GM12878 (cell line): ENCODE measurements around the gene DENND1A. TPM values are rescaled to one million over a fixed set of nuclear protein-coding genes. Genes with fewer than 3 reads are reported as not detected.

Experiments used
- ATAC-seq: fragments of 200-7000 bp; cut with Tn5 transposase; 3 replicates; pipeline ENCODE4 v1.9.1; 2020; ENCODE audit warnings: mild to moderate bottlenecking, moderate library complexity
- BruUV-seq: library from RNA; stranded (reverse); fragments of 400-500 nt; replicated peaks from 2 replicates; lab custom pipeline; 2021; lab: Mats Ljungman, UMichigan
- CTCF ChIA-PET: fragments of 300-600 bp; sonication (Branson Sonifier 250); formaldehyde crosslinking; extraction: SDS; loops from one replicate; lab custom pipeline; 2021; ENCODE audit warnings: inconsistent platforms; lab: Yijun Ruan, JAX
- POLR2A ChIA-PET: fragments of 350-600 bp; formaldehyde crosslinking; extraction: SDS; loops from one replicate; lab custom pipeline; 2021; ENCODE audit warnings: inconsistent platforms; lab: Charles Lee
- RAD21 ChIA-PET: fragments of 300-600 bp; sonication (Branson Sonifier 250); formaldehyde crosslinking; loops from one replicate; lab custom pipeline; 2023; ENCODE audit warnings: antibody characterized with exemption; ENCODE audit not compliant: unreplicated experiment; lab: Charles Lee
- SMC1A ChIA-PET: fragments of 300-600 bp; sonication (Branson Sonifier 250); formaldehyde crosslinking; loops from one replicate; lab custom pipeline; 2023; ENCODE audit not compliant: unreplicated experiment, uncharacterized antibody; lab: Charles Lee
- DNase-seq: peaks from one replicate; pipeline ENCODE4 v3.0.0-alpha.2; 2011; ENCODE audit warnings: low read depth, low spot score
- FAIRE-seq: peaks from 3 replicates; lab custom pipeline; 2011; peaks lifted over from hg19 to GRCh38; lab: Jason Lieb, UNC
- H2AFZ ChIP-seq: 2 replicates; pipeline ENCODE4 v1.6.0; 2011; ENCODE audit warnings: low read depth, low read length, control low read depth; ENCODE audit not compliant: control insufficient read depth
- H3K27ac ChIP-seq: 2 replicates; pipeline ENCODE4 v1.5.1; 2011; ENCODE audit warnings: control low read depth; ENCODE audit not compliant: control insufficient read depth, insufficient read depth
- H3K27me3 ChIP-seq, 2 experiments: replicated peaks in 1 of 2; 2 replicates each; pipeline versions ENCODE4 v1.6.0 to v1.6.1; 2011; ENCODE audit warnings: low read length in 1 of 2; ENCODE audit not compliant: control insufficient read depth in 2 of 2, insufficient read depth in 2 of 2
- H3K36me3 ChIP-seq, 2 experiments: 2 replicates each; pipeline ENCODE4 v1.5.1; 2011; ENCODE audit warnings: low read length in 1 of 2; ENCODE audit not compliant: control insufficient read depth in 2 of 2, insufficient read depth in 2 of 2
- H3K4me1 ChIP-seq: 2 replicates; pipeline ENCODE4 v1.6.1; 2011; ENCODE audit warnings: mild to moderate bottlenecking, low read length, moderate library complexity, mixed read lengths; ENCODE audit not compliant: control insufficient read depth, insufficient read depth
- H3K4me2 ChIP-seq: 2 replicates; pipeline ENCODE4 v1.6.0; 2011; ENCODE audit warnings: control low read depth; ENCODE audit not compliant: control insufficient read depth, insufficient read depth
- H3K4me3 ChIP-seq: fragments of 200-600 bp; sonication (generic); 2 replicates; pipeline ENCODE4 v1.5.1; 2016
- H3K79me2 ChIP-seq: 2 replicates; pipeline ENCODE4 v1.6.0; 2011; ENCODE audit warnings: low read length; ENCODE audit not compliant: control insufficient read depth, insufficient read depth
- H3K9ac ChIP-seq: 2 replicates; pipeline ENCODE4 v1.8.0; 2011; ENCODE audit warnings: low read length, control low read depth, mixed read lengths; ENCODE audit not compliant: control insufficient read depth, insufficient read depth
- H3K9me3 ChIP-seq: replicated peaks from 3 replicates; pipeline ENCODE4 v1.5.1; 2011; ENCODE audit warnings: mild to moderate bottlenecking, low read length; ENCODE audit not compliant: control insufficient read depth, insufficient read depth
- H4K20me1 ChIP-seq: 2 replicates; pipeline ENCODE4 v1.6.0; 2011; ENCODE audit not compliant: control insufficient read depth, insufficient read depth
- BHLHE40 ChIP-seq, 2 experiments: fragments of 450-650 bp in 1 of 2; IDR thresholded peaks; 2 replicates each; pipeline ENCODE4 v1.6.1; 2011 to 2017; ENCODE audit warnings: low read depth in 2 of 2, borderline replicate concordance in 1 of 2, improper control_type of control experiment in 1 of 2, low read length in 1 of 2, mild to moderate bottlenecking in 1 of 2
- DPF2 ChIP-seq: fragments of 450-650 bp; IDR thresholded peaks from 2 replicates; pipeline ENCODE4 v1.6.1; 2017; ENCODE audit warnings: mild to moderate bottlenecking
- E2F8 ChIP-seq: fragments of 450-650 bp; IDR thresholded peaks from 2 replicates; pipeline ENCODE4 v1.6.1; 2018; ENCODE audit warnings: mild to moderate bottlenecking, low read depth, moderate library complexity; ENCODE audit not compliant: partially characterized antibody
- FOS ChIP-seq: IDR thresholded peaks from 3 replicates; pipeline ENCODE4 v1.6.1; 2011; ENCODE audit warnings: borderline replicate concordance; ENCODE audit not compliant: insufficient read length; ENCODE audit errors: extremely low read depth
- JUNB ChIP-seq: IDR thresholded peaks from 2 replicates; pipeline ENCODE4 v1.6.1; 2016; ENCODE audit warnings: antibody characterized with exemption, mild to moderate bottlenecking
- MEF2A ChIP-seq: IDR thresholded peaks from 2 replicates; pipeline ENCODE4 v1.6.1; 2011; ENCODE audit warnings: low read depth, mild to moderate bottlenecking, low read length, moderate library complexity; ENCODE audit not compliant: insufficient read depth
- MEF2B ChIP-seq: fragments of 450-650 bp; IDR thresholded peaks from 2 replicates; pipeline ENCODE4 v1.6.1; 2018; ENCODE audit warnings: mild to moderate bottlenecking, moderate library complexity; ENCODE audit not compliant: partially characterized antibody, poor library complexity, severe bottlenecking
- MTA3 ChIP-seq: IDR thresholded peaks from 2 replicates; pipeline ENCODE4 v1.6.1; 2012; ENCODE audit warnings: low read length, inconsistent platforms, borderline replicate concordance
- NR2C1 ChIP-seq: fragments of 450-650 bp; IDR thresholded peaks from 2 replicates; pipeline ENCODE4 v1.6.1; 2017; ENCODE audit warnings: antibody characterized with exemption, mild to moderate bottlenecking, moderate library complexity
- RB1 ChIP-seq: fragments of 450-650 bp; formaldehyde crosslinking; IDR thresholded peaks from 2 replicates; pipeline ENCODE4 v1.6.1; 2017; ENCODE audit warnings: mild to moderate bottlenecking, borderline replicate concordance
- RCOR1 ChIP-seq: conservative IDR thresholded peaks from 2 replicates; pipeline ENCODE4 v1.6.1; 2012; ENCODE audit warnings: low read depth, low read length, improper control_type of control experiment
- SRF ChIP-seq, 2 experiments: IDR thresholded peaks; 2 replicates each; pipeline ENCODE4 v1.6.1; 2011; ENCODE audit warnings: low read depth in 2 of 2, low read length in 2 of 2, mild to moderate bottlenecking in 1 of 2, moderate library complexity in 1 of 2
- SUPT20H ChIP-seq: IDR thresholded peaks from 2 replicates; pipeline ENCODE4 v1.6.1; 2011; ENCODE audit warnings: low read depth, mild to moderate bottlenecking, low read length, moderate library complexity, borderline replicate concordance; ENCODE audit not compliant: control insufficient read depth
- TARDBP ChIP-seq: IDR thresholded peaks from 2 replicates; pipeline ENCODE4 v1.6.1; 2016; ENCODE audit warnings: borderline replicate concordance
- YY1 ChIP-seq: IDR thresholded peaks from 2 replicates; pipeline ENCODE4 v1.6.1; 2011; ENCODE audit warnings: low read depth, mild to moderate bottlenecking, low read length
- ZNF24 ChIP-seq: fragments of 450-650 bp; IDR thresholded peaks from 2 replicates; pipeline ENCODE4 v1.6.1; 2017; ENCODE audit warnings: antibody characterized with exemption, mild to moderate bottlenecking
- ZNF592 ChIP-seq: fragments of 450-650 bp; IDR thresholded peaks from 2 replicates; pipeline ENCODE4 v1.6.1; 2017; ENCODE audit warnings: mild to moderate bottlenecking, moderate library complexity
- WGBS: methylation state at CpG from one replicate; pipeline ENCODE4 v1.1.6; 2016; ENCODE audit warnings: low lambda C conversion rate; ENCODE audit not compliant: insufficient replicate concordance, insufficient coverage; ENCODE audit errors: missing lambda C conversion rate; 5-methylcytosine and 5-hydroxymethylcytosine counted together
- in situ Hi-C: fragments of 300-500 bp; cut with MboI; formaldehyde crosslinking; loops from 9 replicates; pipeline ENCODE4 v1.14.3; 2018; ENCODE audit warnings: mixed read lengths
- intact Hi-C: fragments of 100-400 bp; cut with micrococcal nuclease; formaldehyde crosslinking; loops from one replicate; pipeline ENCODE4 v1.14.2; 2022; ENCODE audit not compliant: unreplicated experiment
- polyA plus RNA-seq, 11 experiments: library from polyadenylated mRNA; depleted of rRNA in 4 of 11; unstranded in 6 of 11; stranded (reverse) in 5 of 11; fragments of >200 nt; fragmentation: Nextera tagmentation in 4 of 11; fragmentation: Illumina TruSeq in 1 of 11; extraction: Ambion mirVana in 4 of 11; extraction: Trizol in 1 of 11; gene quantifications; 1 replicate in 1 of 11; 2 replicates in 10 of 11; pipeline versions ENCODE4 v1.2.1 to v1.2.3, GENCODE V29; 2011 to 2016; ENCODE audit warnings: inconsistent platforms in 2 of 11, missing spikeins in 2 of 11, low read depth in 1 of 11
- total RNA-seq, 4 experiments: library from RNA; depleted of rRNA in 3 of 4; stranded (reverse); fragments of >200 nt in 3 of 4; fragmentation: Illumina TruSeq in 1 of 4; extraction: Trizol in 1 of 4; gene quantifications; 2 replicates each; pipeline versions ENCODE4 v1.2.1 to v1.2.3, GENCODE V29; 2013 to 2021

Gene DENND1A
- total and polyA plus RNA-seq, 10 of the 15 experiments (the other 5 are each of a cell fraction or from before 2014, with no cell fraction given): 14.1 to 48.6 (median 35.2) TPM

GRCh38 chr9:123975871-123976270 is 45.9 kb upstream of the DENND1A start:
- in situ Hi-C loops: no loop called here
- Histone ChIP-seq H3K9me3 (peaks cover 15% of the 10 kb centered on the region; the same call in 2 of the 3 replicates), H3K9ac (no peak overlapping the region), H3K79me2 (no peaks in the 10 kb centered on the region), H3K4me3 (no peak overlapping the region), H3K4me1 (no peaks in the 10 kb centered on the region), H3K27me3 (no peaks in the 10 kb centered on the region), H3K36me3 (no peaks in the 10 kb centered on the region), H4K20me1 (no peaks in the 10 kb centered on the region)
- CTCF ChIA-PET: interaction anchor here (0.6 to 0.9 kb wide), 2 partner anchors 75 to 221 kb away, joined by 3 read pairs; no protein-coding TSS in a partner anchor
- POLR2A ChIA-PET: interaction anchor here (0.6 kb wide), 2 partner anchors 34 to 366 kb away, joined by 3 to 7 read pairs; no protein-coding TSS in a partner anchor
- 10% methylated on average over 3 of the region's 3 CpGs for WGBS
- no peak for ATAC-seq
- no peak for DNase-seq
- SMC1A ChIA-PET: interaction anchor here (0.6 to 1.4 kb wide), 4 partner anchors 21 to 267 kb away, joined by 3 to 5 read pairs (median 3); no protein-coding TSS in a partner anchor
- TF ChIP-seq SUPT20H (no peak), RCOR1 (no peak), ZNF24 (no peak), TARDBP (no peak), ZNF592 (no peak), SRF (IDR thresholded peaks at IDR 0.05; ENCODE audit: low read depth in 2 of 2, low read length in 2 of 2) (no peak), NR2C1 (no peak), RB1 (no peak), FOS (no peak), DPF2 (no peak), JUNB (no peak), YY1 (no peak), MEF2A (no peak), E2F8 (no peak), MEF2B (no peak), BHLHE40 (IDR thresholded peaks at IDR 0.05; ENCODE audit: borderline replicate concordance in 1 of 2, low read depth in 2 of 2, low read length in 1 of 2) (no peak), MTA3 (no peak)
- TF ChIP-seq, all 136 proteins: peak for 0
- Histone ChIP-seq H3K27ac (no peak overlapping the region), H3K4me2 (no peak overlapping the region), H2AFZ (no peak overlapping the region)
- RAD21 ChIA-PET: interaction anchor here (1.1 to 1.6 kb wide), 2 partner anchors 21 to 63 kb away, joined by 3 to 5 read pairs; no protein-coding TSS in a partner anchor
- no TSS peak for BruUV-seq
- no peak for FAIRE-seq
- intact Hi-C loops: loop anchor here (2.0 kb wide), 1 partner anchor 13 kb away; no protein-coding TSS in a partner anchor
